ENCODE results near the gene KCNQ4. TPM values are rescaled to one million over a fixed set of nuclear protein-coding genes. Genes with fewer than 3 reads are reported as not detected.

Gene KCNQ4
- total and polyA plus RNA-seq, 8 donors = 0.92 to 1.7 (median 1.4) TPM

DNA sequence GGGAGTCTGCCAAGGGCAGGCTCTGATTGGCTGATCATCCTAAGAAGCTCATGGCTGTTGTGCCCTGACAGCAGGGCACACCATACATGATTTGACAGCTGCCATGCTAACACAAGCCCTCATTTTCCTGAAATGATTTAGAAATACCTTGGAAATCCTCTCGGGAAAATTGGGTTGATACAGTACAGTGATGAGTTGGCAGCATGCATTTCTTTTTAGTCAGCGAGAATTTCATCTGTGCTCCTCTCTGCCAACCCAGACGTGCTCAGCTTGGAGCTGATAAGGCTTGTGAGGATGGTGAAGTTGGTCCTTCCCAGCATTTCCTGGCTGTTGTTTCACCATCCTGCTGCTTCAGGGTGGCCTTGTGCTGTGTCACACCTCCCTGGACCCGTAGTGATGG is 22.6 kb upstream of the KCNQ4 start:
- TF ChIP-seq, protein P1, sequence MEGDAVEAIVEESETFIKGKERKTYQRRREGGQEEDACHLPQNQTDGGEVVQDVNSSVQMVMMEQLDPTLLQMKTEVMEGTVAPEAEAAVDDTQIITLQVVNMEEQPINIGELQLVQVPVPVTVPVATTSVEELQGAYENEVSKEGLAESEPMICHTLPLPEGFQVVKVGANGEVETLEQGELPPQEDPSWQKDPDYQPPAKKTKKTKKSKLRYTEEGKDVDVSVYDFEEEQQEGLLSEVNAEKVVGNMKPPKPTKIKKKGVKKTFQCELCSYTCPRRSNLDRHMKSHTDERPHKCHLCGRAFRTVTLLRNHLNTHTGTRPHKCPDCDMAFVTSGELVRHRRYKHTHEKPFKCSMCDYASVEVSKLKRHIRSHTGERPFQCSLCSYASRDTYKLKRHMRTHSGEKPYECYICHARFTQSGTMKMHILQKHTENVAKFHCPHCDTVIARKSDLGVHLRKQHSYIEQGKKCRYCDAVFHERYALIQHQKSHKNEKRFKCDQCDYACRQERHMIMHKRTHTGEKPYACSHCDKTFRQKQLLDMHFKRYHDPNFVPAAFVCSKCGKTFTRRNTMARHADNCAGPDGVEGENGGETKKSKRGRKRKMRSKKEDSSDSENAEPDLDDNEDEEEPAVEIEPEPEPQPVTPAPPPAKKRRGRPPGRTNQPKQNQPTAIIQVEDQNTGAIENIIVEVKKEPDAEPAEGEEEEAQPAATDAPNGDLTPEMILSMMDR (IDR thresholded peaks at IDR 0.05) = no peak
- H3K36me3 ChIP-seq = peaks cover 0 to 99% of the 10 kb centered on the region in 2 donors
- no peaks in the 10 kb centered on the region for H3K9me3 ChIP-seq
- ATAC-seq (no peak), DNase-seq (no peak)
- H3K27me3 ChIP-seq = no peaks in the 10 kb centered on the region
- no peak overlapping the region for H3K4me3 ChIP-seq
- no peak overlapping the region for H3K27ac ChIP-seq
- H3K4me1 ChIP-seq = no peaks in the 10 kb centered on the region
- intact Hi-C loops (cut with DNase I) = no loop called here

GRCh38 chr1:40762144-40762923 is 21.3 kb upstream of the KCNQ4 start:
- H3K9me3 ChIP-seq = no peaks in the 10 kb centered on the region
- TF ChIP-seq, protein P1 (IDR thresholded peaks at IDR 0.05) = no peak
- peaks cover 0 to 99% of the 10 kb centered on the region in 2 donors for H3K36me3 ChIP-seq
- ATAC-seq = no peak
- no peak overlapping the region for H3K27ac ChIP-seq
- no peaks in the 10 kb centered on the region for H3K4me1 ChIP-seq
- no peak overlapping the region for H3K4me3 ChIP-seq
- no peak for DNase-seq
- H3K27me3 ChIP-seq = no peaks in the 10 kb centered on the region
- intact Hi-C loops (cut with DNase I) = no loop called here

- peaks cover 0 to 99% of the 10 kb centered on the region in 2 donors for H3K36me3 ChIP-seq
Measured at GRCh38 chr1:40763742-40764532, 19.6 kb upstream of the KCNQ4 start.

DNA sequence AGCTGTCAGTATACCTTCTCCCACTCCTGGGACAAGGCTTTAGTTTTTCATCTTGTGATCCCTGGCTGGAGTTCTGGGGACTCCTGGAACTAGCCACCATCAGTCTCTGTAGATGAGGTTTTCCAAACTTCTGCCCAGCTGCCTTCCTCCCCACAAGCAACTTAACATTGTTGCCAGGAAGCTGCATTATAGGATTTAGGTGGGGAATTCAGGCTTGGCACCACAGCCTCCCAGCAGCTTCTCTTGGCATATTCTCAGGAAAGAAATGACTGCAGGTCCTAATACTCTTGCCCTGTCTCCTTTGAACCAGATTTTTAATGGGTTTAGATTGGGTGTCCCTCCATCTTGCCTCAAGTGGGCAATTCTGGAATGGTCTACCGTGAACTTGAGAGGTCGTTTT is 18.6 kb upstream of the KCNQ4 start:
- H3K36me3 ChIP-seq = peaks cover 0 to 99% of the 10 kb centered on the region in 2 donors

More at GRCh38 chr1:40763742-40764532, 19.6 kb upstream of the KCNQ4 start:
- no peaks in the 10 kb centered on the region for H3K27me3 ChIP-seq
- no peaks in the 10 kb centered on the region for H3K4me1 ChIP-seq
- H3K9me3 ChIP-seq = no peaks in the 10 kb centered on the region
- DNase-seq = no peak
- no peak for ATAC-seq
- intact Hi-C loops (cut with DNase I) = no loop called here
- no peak overlapping the region for H3K27ac ChIP-seq
- H3K4me3 ChIP-seq = no peak overlapping the region
- TF ChIP-seq, protein P1 (IDR thresholded peaks at IDR 0.05) = no peak

More for the DNA sequence above, 18.6 kb upstream of the KCNQ4 start:
- Histone ChIP-seq H3K4me3 (no peak overlapping the region), H3K27ac (no peak overlapping the region), H3K27me3 (no peaks in the 10 kb centered on the region), H3K4me1 (no peaks in the 10 kb centered on the region), H3K9me3 (no peaks in the 10 kb centered on the region)
- TF ChIP-seq, protein P1 (IDR thresholded peaks at IDR 0.05) = no peak
- DNase-seq = no peak
- intact Hi-C loops (cut with DNase I) = no loop called here
- ATAC-seq = no peak
